ENCODE data around the gene GFOD2. TPM values are rescaled to one million over a fixed set of nuclear protein-coding genes. Genes with fewer than 3 reads are reported as not detected.

Gene GFOD2
- total RNA-seq, 1 donor from 2014 or later = 33.8 TPM

- DNase-seq (ENCODE audit: low spot score) (peak; percentile 95), ATAC-seq (peak; percentile 81)
Measured at GRCh38 chr16:67660564-67661028, 58.5 kb downstream of the GFOD2 start, which contains the start of gene PARD6A. Gene PARD6A, plus strand, starts transcription at chr16:67660960. Its CDS starts 79 bp downstream, at chr16:67661039.

DNA sequence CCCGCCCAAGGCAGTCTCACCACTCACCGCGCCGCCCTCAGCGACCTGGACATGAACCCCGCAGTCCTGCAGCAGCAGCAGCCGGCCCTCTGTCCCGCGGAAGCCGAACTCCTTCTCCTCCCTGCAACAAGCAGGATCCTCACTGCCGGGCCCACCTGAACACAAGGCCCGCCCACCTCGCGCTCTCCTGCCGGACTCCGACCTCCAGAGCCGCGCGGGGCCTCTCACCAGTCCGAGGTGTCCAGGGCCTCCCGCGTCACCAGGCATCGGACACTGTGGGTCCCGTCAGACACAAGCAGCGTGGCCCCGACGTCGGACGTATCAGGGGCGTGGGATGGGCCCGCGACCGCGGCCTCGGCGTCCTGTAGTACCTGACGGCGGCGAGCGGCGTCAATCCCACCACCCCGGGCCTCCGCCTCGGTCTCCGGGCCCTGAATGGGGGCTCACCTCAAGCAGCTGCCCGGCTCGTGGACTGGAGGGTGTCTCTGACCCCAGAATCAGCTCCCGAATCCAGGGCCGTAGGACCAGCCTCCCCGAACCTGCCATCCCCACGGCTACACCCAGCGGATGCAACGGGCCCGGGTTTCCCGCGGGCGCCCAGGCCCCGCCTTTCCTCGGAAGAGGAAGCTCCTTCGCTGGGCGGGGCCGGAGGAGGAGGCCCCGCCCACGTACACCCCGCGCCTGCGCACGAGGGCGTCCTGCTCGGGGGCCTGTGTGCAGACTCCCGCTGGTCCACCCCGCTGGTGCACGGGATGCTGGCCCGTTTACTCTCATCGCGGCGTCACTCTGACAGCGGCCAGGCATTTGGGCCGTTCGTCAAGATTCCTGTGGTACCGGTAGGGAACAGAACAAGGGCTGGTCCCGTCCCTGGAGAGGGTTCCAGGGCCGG lies 59.2 kb downstream of the GFOD2 start, which contains the start of gene ACD:
Gene ACD, minus strand, starts transcription at position 586 of the 889 bp plus-strand sequence. Its CDS starts 40 bp downstream, at position 546.
- ATAC-seq = peak; percentile 86
- DNase-seq (ENCODE audit: low spot score) = peak; percentile 92

DNA sequence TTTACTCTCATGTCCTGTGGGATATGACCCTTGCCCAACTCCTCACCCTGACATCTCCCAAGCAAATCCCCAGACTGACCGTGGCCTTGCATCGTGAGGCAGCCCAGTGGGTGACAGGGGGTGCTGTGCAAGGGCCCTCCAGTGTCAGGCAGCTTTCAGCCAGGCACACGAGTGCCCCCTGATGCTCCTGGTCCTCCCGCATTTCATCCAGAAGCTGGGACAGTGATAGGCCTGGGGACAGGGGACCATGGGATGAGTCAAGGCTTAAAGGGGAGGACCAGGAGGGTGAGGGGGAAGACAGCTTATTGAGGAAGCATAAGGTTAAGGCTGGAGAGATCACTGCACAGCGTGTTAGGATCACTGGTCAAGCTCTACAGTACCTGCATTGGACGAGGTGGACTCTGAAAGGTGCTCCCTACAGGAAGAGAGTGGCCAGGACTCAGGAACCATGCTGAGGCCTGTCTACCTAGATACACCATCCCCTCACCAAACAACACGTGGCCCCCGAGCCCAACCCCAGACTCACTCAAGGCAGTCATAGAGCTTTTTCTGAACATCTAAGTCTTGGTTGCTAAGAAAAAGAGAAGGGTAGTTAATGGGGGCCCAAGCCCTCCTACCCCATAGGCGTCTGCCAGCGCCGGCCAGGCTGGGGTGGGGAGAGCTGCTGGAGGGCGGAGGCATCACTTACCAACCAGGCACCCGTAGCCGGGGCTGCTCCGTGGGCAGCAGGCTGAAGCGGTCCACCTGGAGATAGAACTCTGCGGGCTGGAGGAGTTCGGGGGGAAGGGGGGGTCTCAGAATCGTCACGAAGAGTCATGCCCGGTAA lies 60.1 kb downstream of the GFOD2 start:
- DNase-seq (ENCODE audit: low spot score) = no peak
- ATAC-seq = no peak

GRCh38 chr16:67657751-67658518 lies 61.2 kb downstream of the GFOD2 start:
- DNase-seq (ENCODE audit: low spot score) (no peak), ATAC-seq (no peak)

GRCh38 chr16:67657017-67657608 lies 62.0 kb downstream of the GFOD2 start:
- no peak for DNase-seq (ENCODE audit: low spot score)
- no peak for ATAC-seq

DNA sequence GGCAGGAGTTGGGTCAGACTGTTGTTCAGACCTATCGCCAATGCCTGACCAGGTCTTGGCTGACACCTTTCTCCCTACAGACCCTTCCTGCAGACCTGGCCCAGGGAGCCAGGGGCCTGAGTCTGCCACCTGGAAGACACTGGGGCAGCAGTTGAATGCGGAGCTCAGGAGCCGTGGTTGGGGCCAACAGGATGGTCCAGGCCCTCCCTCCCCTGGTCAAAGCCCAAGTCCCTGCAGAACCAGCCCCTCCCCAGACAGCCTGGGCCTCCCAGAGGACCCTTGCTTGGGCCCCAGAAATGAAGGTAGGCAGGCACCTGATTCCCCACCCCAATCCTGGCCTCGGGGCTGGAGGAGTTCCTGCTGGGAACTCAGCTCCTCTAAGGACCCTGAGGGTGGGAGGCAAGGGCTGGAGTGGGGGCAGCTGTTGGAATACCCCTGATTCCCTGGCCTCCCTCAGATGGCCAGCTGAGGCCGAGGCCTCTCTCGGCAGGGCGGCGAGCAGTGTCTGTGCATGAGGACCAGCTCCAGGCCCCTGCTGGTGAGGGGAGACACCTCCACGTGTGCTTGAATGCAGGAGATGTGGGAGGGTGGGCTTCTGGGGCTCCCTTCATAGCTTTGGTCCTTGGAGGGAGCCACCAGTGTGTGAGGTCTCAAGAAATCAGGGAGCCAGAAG lies 62.6 kb downstream of the GFOD2 start:
- DNase-seq (ENCODE audit: low spot score) (no peak), ATAC-seq (no peak)

DNA sequence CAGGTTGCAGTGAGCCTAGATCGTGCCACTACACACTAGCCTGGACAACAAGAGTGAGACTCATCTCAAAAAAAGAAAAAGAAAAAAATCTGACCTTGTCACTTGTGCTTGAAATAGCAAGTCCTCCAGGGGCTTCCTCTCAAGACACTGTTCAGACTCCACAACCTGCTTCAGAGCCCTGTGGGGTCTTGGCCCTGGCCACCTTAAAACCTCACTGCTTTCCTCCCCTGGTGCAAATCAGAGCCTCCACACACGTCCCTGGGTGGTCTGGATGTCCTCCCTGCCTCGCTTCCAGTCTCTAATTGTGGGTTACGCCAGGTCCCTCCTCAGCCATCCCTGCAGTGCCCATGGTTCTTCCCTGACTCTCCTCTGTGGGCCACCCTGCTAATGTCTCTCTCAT lies 63.8 kb downstream of the GFOD2 start:
- no peak for DNase-seq (ENCODE audit: low spot score)
- no peak for ATAC-seq

GRCh38 chr16:67654403-67654911 lies 64.7 kb downstream of the GFOD2 start:
- no peak for ATAC-seq
- no peak for DNase-seq (ENCODE audit: low spot score)

GRCh38 chr16:67653789-67654402 lies 65.2 kb downstream of the GFOD2 start:
- no peak for DNase-seq (ENCODE audit: low spot score)
- ATAC-seq = no peak

- DNase-seq (ENCODE audit: low spot score) = no peak
- ATAC-seq = no peak
Measured at GRCh38 chr16:67653128-67653788, 65.9 kb downstream of the GFOD2 start.

GRCh38 chr16:67652578-67653127 lies 66.5 kb downstream of the GFOD2 start:
- DNase-seq (ENCODE audit: low spot score) (no peak), ATAC-seq (peak; percentile 60)

DNA sequence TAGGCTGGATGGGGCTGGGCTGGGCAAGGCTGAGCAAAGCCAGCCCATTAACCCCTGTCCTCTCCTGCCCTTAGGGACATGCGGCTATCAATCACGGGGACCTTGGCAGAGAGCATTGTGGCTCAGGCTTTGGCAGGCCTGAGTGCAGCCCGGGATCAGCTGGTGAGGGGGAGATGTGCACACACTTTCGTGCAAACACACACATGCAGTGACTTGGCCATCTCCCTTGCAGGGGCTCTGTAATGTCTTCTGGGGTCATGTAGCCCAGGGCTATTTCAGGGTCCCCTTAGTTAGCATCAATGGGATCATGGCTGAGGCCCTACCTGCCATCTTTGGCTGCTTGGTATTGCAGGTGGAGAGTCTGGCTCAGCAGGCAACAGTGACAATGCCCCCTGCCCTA lies 67.3 kb downstream of the GFOD2 start:
- DNase-seq (ENCODE audit: low spot score) (no peak), ATAC-seq (no peak)

DNA sequence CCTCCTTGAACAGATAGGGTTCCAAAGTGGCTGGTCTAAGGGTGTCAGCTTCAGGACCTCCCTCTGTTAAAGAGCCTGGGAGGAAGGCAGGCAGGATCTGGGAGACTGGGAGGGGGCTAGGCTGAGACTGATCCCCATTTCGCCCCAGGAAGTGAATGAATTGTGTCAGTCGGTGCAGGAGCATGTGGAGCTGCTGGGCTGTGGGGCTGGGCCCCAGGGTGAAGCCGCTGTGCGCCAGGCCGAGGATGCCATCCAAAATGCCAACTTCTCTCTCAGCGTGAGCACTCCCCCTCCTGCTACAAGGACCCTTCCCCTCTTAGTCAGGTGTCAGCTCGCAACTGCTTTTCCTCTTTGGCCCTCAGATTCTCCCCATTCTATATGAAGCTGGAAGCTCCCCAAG lies 68.1 kb downstream of the GFOD2 start:
- ATAC-seq (no peak), DNase-seq (ENCODE audit: low spot score) (no peak)

DNA sequence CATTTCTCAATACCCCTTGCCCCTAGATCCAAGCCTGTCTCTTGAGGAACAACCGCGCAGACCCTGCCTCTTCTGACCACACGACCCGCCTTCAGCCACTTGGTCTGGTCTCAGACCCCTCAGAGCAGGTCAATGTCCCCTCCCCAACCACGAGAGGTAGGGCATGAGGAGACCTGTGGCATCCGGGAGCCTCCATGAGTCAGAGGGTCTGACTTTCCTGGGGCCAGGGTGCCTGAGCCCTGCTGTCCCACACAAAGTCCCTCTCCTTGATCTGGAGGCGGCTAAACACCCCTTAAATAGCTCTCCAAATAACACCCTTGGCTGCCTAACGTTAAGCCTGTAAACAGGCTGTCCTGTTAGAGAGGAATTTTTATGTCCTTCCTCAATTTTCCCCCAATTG lies 69.1 kb downstream of the GFOD2 start:
- no peak for DNase-seq (ENCODE audit: low spot score)
- ATAC-seq = no peak

- no peak for DNase-seq (ENCODE audit: low spot score)
Measured at GRCh38 chr16:67649494-67649931, 69.6 kb downstream of the GFOD2 start.

GRCh38 chr16:67648764-67649407 lies 70.2 kb downstream of the GFOD2 start:
- ATAC-seq = no peak
- DNase-seq (ENCODE audit: low spot score) = no peak

More at GRCh38 chr16:67649494-67649931, 69.6 kb downstream of the GFOD2 start:
- ATAC-seq = peak; percentile 76

- ATAC-seq = no peak
- no peak for DNase-seq (ENCODE audit: low spot score)
Measured at GRCh38 chr16:67648088-67648763, 70.9 kb downstream of the GFOD2 start.

Data from left lobe of liver (tissue), 2 donors.